CD14-positive monocyte (primary cell): ENCODE data around the gene ALAS1. TPM values are rescaled to one million over a fixed set of nuclear protein-coding genes. Genes with fewer than 3 reads are reported as not detected.

Experiments used
- DNase-seq, 3 donors: peaks; one replicate each; pipeline ENCODE4 v3.0.0-alpha.2; 2011 to 2022
- H2AFZ ChIP-seq: 2 replicates; pipeline ENCODE4 v1.6.0; 2012; ENCODE audit warnings: mild to moderate bottlenecking, low read depth, low read length, inconsistent platforms; ENCODE audit not compliant: insufficient read depth, poor library complexity, severe bottlenecking
- H3K27ac ChIP-seq, 2 donors: 1 replicate in 1 of 2; 2 replicates in 1 of 2; pipeline ENCODE4 v1.5.1; 2012 to 2013; ENCODE audit warnings: low read length in 2 of 2, control low read depth in 1 of 2, inconsistent platforms in 1 of 2, low read depth in 1 of 2, mild to moderate bottlenecking in 1 of 2
- H3K27me3 ChIP-seq, 2 donors: one replicate each; pipeline versions ENCODE4 v1.6.0 to v1.6.1; 2011 to 2013; ENCODE audit warnings: low read length in 2 of 2; ENCODE audit not compliant: control insufficient read depth in 2 of 2, insufficient read depth in 2 of 2
- H3K36me3 ChIP-seq, 2 donors: replicated peaks in 1 of 2; 1 replicate in 1 of 2; 2 replicates in 1 of 2; pipeline versions ENCODE4 v1.5.1 to v1.6.1; 2012 to 2013; ENCODE audit warnings: low read length in 2 of 2, control low read depth in 1 of 2, inconsistent platforms in 1 of 2, mild to moderate bottlenecking in 1 of 2; ENCODE audit not compliant: insufficient read depth in 2 of 2, control insufficient read depth in 1 of 2
- H3K4me1 ChIP-seq, 2 donors: 1 replicate in 1 of 2; 2 replicates in 1 of 2; pipeline versions ENCODE4 v1.5.1 to v1.6.1; 2012 to 2013; ENCODE audit warnings: low read length in 2 of 2, control low read depth in 1 of 2, inconsistent platforms in 1 of 2, mild to moderate bottlenecking in 1 of 2, moderate library complexity in 1 of 2; ENCODE audit not compliant: insufficient read depth in 2 of 2, control insufficient read depth in 1 of 2
- H3K4me2 ChIP-seq: replicated peaks from 2 replicates; pipeline ENCODE3; 2012; ENCODE audit warnings: low read length, moderate library complexity, mild to moderate bottlenecking; ENCODE audit not compliant: poor library complexity, severe bottlenecking; ENCODE audit errors: extremely low read depth
- H3K4me3 ChIP-seq, 3 experiments: fragments of 200-600 bp in 1 of 3; sonication (generic) in 1 of 3; replicated peaks in 1 of 3; 1 replicate in 2 of 3; 2 replicates in 1 of 3; pipeline ENCODE4 v1.5.1; 2011 to 2013; ENCODE audit warnings: low read length in 3 of 3, mild to moderate bottlenecking in 3 of 3, control low read depth in 2 of 3, low read depth in 2 of 3, inconsistent platforms in 1 of 3, moderate library complexity in 1 of 3
- H3K79me2 ChIP-seq: 2 replicates; pipeline ENCODE4 v1.6.0; 2012; ENCODE audit warnings: mild to moderate bottlenecking, control low read depth, inconsistent platforms, low read length, moderate library complexity; ENCODE audit not compliant: insufficient read depth
- H3K9ac ChIP-seq: 2 replicates; pipeline ENCODE4 v1.6.0; 2017; ENCODE audit warnings: low read length, mild to moderate bottlenecking; ENCODE audit not compliant: insufficient read depth, poor library complexity, severe bottlenecking
- H3K9me3 ChIP-seq, 2 donors: replicated peaks in 1 of 2; 1 replicate in 1 of 2; 2 replicates in 1 of 2; pipeline versions ENCODE4 v1.5.1 to v1.6.1; 2012 to 2013; ENCODE audit warnings: low read length in 2 of 2, control low read depth in 1 of 2; ENCODE audit not compliant: control insufficient read depth in 1 of 2, insufficient read depth in 1 of 2
- H4K20me1 ChIP-seq: 2 replicates; pipeline ENCODE4 v1.6.0; 2012; ENCODE audit warnings: mild to moderate bottlenecking, low read length, control low read depth, moderate library complexity; ENCODE audit not compliant: insufficient read depth
- H3K27ac Mint-ChIP-seq, 7 donors: one replicate each; pipeline ENCODE4 v1.8.0; 2020; ENCODE audit warnings: mild to moderate bottlenecking in 7 of 7, mixed read lengths in 7 of 7, moderate library complexity in 6 of 7, inconsistent platforms in 2 of 7
- H3K27me3 Mint-ChIP-seq, 3 donors: one replicate each; pipeline ENCODE4 v1.8.0; 2021 to 2022; ENCODE audit warnings: low read depth in 3 of 3, mild to moderate bottlenecking in 3 of 3, mixed read lengths in 3 of 3, moderate library complexity in 3 of 3, inconsistent platforms in 1 of 3
- H3K36me3 Mint-ChIP-seq, 2 donors: one replicate each; pipeline ENCODE4 v1.8.0; 2020; ENCODE audit warnings: mixed read lengths in 2 of 2, inconsistent platforms in 1 of 2, mild to moderate bottlenecking in 1 of 2
- H3K4me1 Mint-ChIP-seq: one replicate; pipeline ENCODE4 v1.8.0; 2020; ENCODE audit warnings: mild to moderate bottlenecking, mixed read lengths
- H3K4me3 Mint-ChIP-seq, 2 donors: one replicate each; pipeline ENCODE4 v1.8.0; 2020; ENCODE audit warnings: mild to moderate bottlenecking in 2 of 2, mixed read lengths in 2 of 2, moderate library complexity in 1 of 2
- H3K9me3 Mint-ChIP-seq, 7 donors: one replicate each; pipeline ENCODE4 v1.8.0; 2020 to 2022; ENCODE audit warnings: mixed read lengths in 7 of 7, mild to moderate bottlenecking in 6 of 7, moderate library complexity in 6 of 7, inconsistent platforms in 2 of 7
- WGBS: methylation state at CpG from one replicate; pipeline ENCODE4 v1.1.5; 2013; ENCODE audit warnings: missing lambda C conversion rate; ENCODE audit not compliant: insufficient coverage; 5-methylcytosine and 5-hydroxymethylcytosine counted together
- intact Hi-C, 2 donors: fragments of 100-400 bp; cut with micrococcal nuclease; formaldehyde crosslinking; loops; one replicate each; pipeline versions ENCODE4 v1.15.0 to v1.15.1; 2023
- polyA plus RNA-seq, 3 donors: library from polyadenylated mRNA; depleted of rRNA in 1 of 3; unstranded in 2 of 3; stranded (reverse) in 1 of 3; fragments of 300-500 nt in 2 of 3; fragments of >200 nt in 1 of 3; fragmentation: Illumina TruSeq in 2 of 3; gene quantifications; 1 replicate in 2 of 3; 2 replicates in 1 of 3; pipeline ENCODE4 v1.2.3, GENCODE V29; 2012 to 2021
- TF ChIP-seq, protein P1 (sequence below): fragments of 200-600 bp; IDR thresholded peaks from one replicate; pipeline ENCODE4 v1.8.0; 2022; ENCODE audit warnings: antibody characterized with exemption, mild to moderate bottlenecking

ALAS1 gene
- polyA plus RNA-seq, 3 donors, result 20.9 to 84.7 (median 38.7) TPM

DNA sequence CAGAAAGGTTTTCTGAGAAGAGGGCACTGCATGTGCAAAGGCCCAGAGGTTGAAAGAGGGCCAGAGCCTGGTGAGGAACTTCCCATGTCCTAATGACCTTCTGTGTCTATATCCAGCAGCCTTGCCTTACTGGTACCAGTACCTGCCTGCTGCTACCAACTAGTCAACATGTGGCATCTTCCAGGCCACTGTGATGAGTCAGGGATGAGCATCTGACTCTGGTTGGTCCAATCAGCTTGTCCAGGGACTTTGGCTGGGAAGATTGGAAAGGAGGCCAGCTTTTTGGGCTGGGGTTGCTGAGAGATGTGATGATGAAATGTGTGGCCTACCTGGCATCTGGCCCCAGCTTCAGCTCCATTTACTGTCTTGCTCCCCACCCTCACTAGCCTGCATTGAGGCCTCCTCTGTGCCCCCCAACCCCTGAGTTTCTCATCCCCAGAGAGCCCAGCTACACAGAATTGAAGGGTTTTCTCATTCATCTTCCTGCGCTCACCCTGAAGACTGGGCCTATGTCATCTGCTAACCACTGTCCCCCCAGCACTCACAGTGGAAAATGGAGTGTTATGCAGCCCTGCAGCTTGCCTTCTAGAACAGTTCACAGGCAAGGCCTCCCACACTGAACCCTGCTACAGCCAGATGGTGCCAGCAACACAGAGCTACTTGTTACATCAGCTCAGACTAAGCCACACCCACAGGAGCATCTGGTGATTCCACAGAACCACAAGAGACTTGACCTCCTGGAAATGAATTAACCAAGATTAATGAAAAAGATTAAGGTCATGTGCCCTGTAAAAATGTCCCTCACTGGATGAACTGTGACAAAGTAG is 42.3 kb downstream of the ALAS1 start:
- H2AFZ ChIP-seq, result no peak overlapping the region
- DNase-seq, result peak; percentile 61 to 71 (median 65)
- H3K4me2 ChIP-seq, result peak overlapping the region; percentile 97
- H3K4me1 ChIP-seq, result peaks cover 69 to 81% of the 10 kb centered on the region in 2 donors
- H3K9me3 Mint-ChIP-seq, result peaks cover 0 to 5% (median 0%) of the 10 kb centered on the region in 7 donors
- peak overlapping the region; percentile 45 to 91 for H3K27ac ChIP-seq
- H3K27me3 ChIP-seq, result no peaks in the 10 kb centered on the region
- peak overlapping the region; percentile 86 to 95 (median 92) for H3K27ac Mint-ChIP-seq
- no peak overlapping the region for H3K9ac ChIP-seq
- H3K36me3 Mint-ChIP-seq, result peaks cover 13 to 17% of the 10 kb centered on the region in 2 donors
- intact Hi-C loops, result loop anchor here (5.0 kb wide), 1 partner anchor 37 kb away; the partner anchor contains the start of gene WDR82 (in 2 of the 2)
- no peaks in the 10 kb centered on the region for H3K27me3 Mint-ChIP-seq
- peaks cover 63% of the 10 kb centered on the region for H3K79me2 ChIP-seq
- peaks cover 5 to 7% of the 10 kb centered on the region in 2 donors for H3K36me3 ChIP-seq
- 100% methylated on average over 1 of the region's 1 CpG for WGBS
- H3K4me1 Mint-ChIP-seq, result peaks cover 73% of the 10 kb centered on the region
- TF ChIP-seq, protein P1, sequence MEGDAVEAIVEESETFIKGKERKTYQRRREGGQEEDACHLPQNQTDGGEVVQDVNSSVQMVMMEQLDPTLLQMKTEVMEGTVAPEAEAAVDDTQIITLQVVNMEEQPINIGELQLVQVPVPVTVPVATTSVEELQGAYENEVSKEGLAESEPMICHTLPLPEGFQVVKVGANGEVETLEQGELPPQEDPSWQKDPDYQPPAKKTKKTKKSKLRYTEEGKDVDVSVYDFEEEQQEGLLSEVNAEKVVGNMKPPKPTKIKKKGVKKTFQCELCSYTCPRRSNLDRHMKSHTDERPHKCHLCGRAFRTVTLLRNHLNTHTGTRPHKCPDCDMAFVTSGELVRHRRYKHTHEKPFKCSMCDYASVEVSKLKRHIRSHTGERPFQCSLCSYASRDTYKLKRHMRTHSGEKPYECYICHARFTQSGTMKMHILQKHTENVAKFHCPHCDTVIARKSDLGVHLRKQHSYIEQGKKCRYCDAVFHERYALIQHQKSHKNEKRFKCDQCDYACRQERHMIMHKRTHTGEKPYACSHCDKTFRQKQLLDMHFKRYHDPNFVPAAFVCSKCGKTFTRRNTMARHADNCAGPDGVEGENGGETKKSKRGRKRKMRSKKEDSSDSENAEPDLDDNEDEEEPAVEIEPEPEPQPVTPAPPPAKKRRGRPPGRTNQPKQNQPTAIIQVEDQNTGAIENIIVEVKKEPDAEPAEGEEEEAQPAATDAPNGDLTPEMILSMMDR, result no peak
- H3K4me3 ChIP-seq, result peak overlapping the region in 1 of 3 experiments; percentile 100
- H4K20me1 ChIP-seq, result peaks cover 33% of the 10 kb centered on the region
- H3K4me3 Mint-ChIP-seq, result peak overlapping the region; percentile 67 to 90
- no peaks in the 10 kb centered on the region for H3K9me3 ChIP-seq

DNA sequence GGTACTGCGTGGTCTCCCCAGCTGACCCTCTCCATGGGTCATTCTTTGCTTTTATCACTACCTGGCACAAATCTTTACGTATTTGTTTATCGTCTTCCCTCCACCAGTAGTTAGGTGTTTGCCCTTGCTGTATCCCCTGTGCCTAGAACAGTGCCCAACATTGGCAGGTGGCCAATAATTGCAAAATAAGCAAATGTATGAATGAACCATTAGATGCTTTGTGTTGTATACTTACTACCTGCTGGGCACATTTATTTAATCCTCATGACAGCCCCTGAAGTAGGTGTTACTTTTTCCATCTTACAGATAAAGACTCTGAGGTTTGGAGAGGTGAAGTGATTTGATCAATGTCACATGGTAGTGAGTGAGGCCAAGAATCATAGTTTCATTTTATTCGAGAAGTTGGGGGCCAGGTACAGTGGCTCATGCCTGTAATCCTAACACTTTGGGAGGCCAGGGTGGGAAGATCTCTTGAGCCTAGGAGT is 43.0 kb downstream of the ALAS1 start:
- Mint-ChIP-seq H3K36me3 (peaks cover 6 to 10% of the 10 kb centered on the region in 2 donors), H3K4me1 (peaks cover 68% of the 10 kb centered on the region), H3K9me3 (peaks cover 0 to 5% (median 0%) of the 10 kb centered on the region in 7 donors), H3K4me3 (no peak overlapping the region), H3K27me3 (no peaks in the 10 kb centered on the region), H3K27ac (peak overlapping the region; percentile 73 to 94 (median 91))
- Histone ChIP-seq H3K4me1 (peaks cover 68 to 80% of the 10 kb centered on the region in 2 donors), H3K4me2 (no peak overlapping the region), H3K79me2 (peaks cover 60% of the 10 kb centered on the region), H3K9me3 (no peaks in the 10 kb centered on the region), H3K36me3 (peaks cover 0 to under 1% of the 10 kb centered on the region in 2 donors), H3K27me3 (no peaks in the 10 kb centered on the region), H4K20me1 (peaks cover 26% of the 10 kb centered on the region), H3K27ac (peak overlapping the region in 1 of 2 donors; percentile 91), H3K9ac (no peak overlapping the region), H2AFZ (no peak overlapping the region), H3K4me3 (no peak overlapping the region)
- TF ChIP-seq, protein P1, result no peak
- intact Hi-C loops, result loop anchor here (5.0 kb wide), 1 partner anchor 36 kb away; the partner anchor contains the start of gene WDR82 (in 2 of the 2)
- no peak for DNase-seq
- WGBS, result 100% methylated on average over 3 of the region's 4 CpGs
